Measurements from ENCODE around the gene NT5DC4.

Gene NT5DC4

DNA sequence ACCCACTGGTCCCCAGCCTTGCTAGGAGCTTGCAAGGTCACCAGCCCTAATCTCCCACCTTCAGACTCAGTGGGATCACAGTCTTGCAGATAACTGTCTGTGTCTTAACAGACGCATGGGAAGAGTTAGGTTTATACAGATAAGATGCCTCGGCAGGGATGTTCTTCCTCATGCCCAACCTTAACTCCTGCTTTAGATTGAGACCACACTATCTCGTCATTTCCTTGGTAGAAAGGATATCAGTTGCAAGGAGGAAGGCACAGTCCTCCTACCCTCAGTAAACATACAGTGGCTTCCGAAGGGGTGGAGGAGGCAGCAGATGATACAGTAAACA lies 7.2 kb downstream of the NT5DC4 start:
- DNase-seq (ENCODE audit: low read depth), result no peak
- TF ChIP-seq, protein P1, sequence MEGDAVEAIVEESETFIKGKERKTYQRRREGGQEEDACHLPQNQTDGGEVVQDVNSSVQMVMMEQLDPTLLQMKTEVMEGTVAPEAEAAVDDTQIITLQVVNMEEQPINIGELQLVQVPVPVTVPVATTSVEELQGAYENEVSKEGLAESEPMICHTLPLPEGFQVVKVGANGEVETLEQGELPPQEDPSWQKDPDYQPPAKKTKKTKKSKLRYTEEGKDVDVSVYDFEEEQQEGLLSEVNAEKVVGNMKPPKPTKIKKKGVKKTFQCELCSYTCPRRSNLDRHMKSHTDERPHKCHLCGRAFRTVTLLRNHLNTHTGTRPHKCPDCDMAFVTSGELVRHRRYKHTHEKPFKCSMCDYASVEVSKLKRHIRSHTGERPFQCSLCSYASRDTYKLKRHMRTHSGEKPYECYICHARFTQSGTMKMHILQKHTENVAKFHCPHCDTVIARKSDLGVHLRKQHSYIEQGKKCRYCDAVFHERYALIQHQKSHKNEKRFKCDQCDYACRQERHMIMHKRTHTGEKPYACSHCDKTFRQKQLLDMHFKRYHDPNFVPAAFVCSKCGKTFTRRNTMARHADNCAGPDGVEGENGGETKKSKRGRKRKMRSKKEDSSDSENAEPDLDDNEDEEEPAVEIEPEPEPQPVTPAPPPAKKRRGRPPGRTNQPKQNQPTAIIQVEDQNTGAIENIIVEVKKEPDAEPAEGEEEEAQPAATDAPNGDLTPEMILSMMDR (IDR thresholded peaks at IDR 0.05; ENCODE audit: low read length, missing control alignments), result no peak
- H3K4me3 ChIP-seq (replicated peaks; ENCODE audit: low read depth, low read length), result no peak overlapping the region

DNA sequence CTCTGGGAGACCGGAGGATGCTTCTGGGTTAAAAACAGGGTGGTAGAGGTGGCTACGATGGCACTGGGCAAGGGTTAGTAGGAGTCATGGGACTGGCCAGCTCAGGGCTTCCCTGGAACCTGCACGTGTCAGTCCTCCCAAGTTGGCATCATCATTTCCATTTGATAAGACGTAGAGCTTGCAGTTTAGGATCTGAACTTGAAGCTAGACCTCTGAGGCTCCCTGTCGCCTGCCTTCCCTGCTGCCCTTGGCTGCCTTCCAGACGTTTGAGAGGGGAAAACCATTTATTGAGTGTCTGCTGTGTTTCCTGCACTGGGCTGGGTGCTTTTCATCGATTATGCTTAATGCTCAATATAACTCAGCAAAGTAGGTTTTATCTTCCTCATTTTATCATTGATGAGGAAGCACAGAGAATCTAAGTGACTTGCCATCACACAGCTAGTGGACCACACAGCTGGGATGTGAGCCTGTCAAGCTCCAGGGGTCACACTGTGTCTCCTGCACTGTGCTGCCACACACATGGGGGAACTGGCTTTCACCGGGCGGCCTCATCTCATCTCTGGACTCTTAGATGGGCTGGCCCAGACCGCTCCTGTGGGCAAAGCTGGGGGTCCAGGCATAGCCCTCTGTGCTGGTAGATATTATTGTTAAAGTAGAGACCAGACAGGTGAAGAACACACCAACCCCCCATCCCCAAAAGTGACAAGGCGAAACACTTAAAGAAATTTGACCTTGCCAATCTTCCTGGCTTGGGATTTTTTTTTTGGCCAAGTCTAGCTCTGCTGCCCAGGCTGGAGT lies 7.8 kb downstream of the NT5DC4 start:
- TF ChIP-seq, protein P1 (IDR thresholded peaks at IDR 0.05; ENCODE audit: low read length, missing control alignments), result no peak
- no peak for DNase-seq (ENCODE audit: low read depth)
- H3K4me3 ChIP-seq (replicated peaks; ENCODE audit: low read depth, low read length), result no peak overlapping the region

DNA sequence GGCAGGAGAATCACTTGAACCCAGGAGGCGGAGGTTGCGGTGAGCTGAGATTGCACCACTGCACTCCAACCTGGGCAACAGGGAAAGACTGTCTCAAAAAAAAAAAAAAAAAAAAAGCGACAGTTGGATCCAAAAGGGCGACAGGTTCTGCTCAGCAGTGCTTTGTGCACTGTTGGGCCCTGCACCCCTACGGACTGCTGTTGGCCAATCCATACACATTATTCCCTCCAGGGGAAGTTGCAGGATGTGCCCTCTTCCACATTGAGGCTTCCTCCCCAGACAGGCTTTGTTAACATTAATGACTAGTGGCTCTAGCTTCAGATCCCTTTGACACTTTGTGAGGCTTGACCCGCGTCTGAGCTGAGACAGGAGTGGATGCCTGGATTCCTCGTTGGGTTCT lies 9.4 kb downstream of the NT5DC4 start:
- H3K4me3 ChIP-seq (replicated peaks; ENCODE audit: low read depth, low read length), result no peak overlapping the region
- no peak for DNase-seq (ENCODE audit: low read depth)
- TF ChIP-seq, protein P1 (IDR thresholded peaks at IDR 0.05; ENCODE audit: low read length, missing control alignments), result no peak

DNA sequence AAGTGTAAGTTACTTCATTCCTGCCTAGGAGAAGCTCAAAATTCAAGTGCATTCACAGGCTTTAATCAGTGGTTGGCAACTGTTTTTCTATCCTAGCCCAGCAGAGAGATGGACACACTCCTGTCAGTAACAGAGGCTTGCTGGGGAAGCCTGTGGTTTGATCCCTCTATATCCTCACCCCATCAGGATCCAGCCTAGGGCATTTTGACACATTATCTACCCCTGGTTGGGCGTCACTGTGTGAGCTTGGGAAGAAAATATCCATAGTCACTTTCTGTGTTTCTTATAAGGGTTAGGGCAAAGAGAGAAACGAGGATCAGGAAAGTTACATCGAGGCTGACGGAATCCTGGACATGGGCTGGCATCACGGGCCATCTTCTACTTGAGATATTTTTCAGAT lies 10.0 kb downstream of the NT5DC4 start:
- H3K4me3 ChIP-seq (replicated peaks; ENCODE audit: low read depth, low read length), result no peak overlapping the region
- no peak for DNase-seq (ENCODE audit: low read depth)
- TF ChIP-seq, protein P1 (IDR thresholded peaks at IDR 0.05; ENCODE audit: low read length, missing control alignments), result no peak

DNA sequence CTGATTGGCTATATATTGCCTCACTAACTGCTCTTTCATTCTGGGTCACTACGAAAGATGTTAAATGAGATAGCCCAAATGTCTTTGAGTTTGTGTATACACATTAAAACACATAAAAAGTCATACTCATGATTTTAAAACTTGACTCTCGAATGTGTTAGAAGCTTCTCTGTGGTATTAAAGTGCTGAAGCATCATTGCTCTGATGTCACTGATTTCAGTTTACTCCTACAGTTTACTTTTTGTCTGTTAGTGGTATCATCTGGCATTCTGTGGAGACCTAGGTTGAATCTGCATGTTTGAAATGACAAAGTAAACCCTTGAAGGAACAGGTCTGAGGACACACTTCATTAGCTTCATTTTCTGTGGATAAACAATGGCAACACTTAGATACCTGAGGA lies 10.7 kb downstream of the NT5DC4 start:
- DNase-seq (ENCODE audit: low read depth), result no peak
- no peak overlapping the region for H3K4me3 ChIP-seq (replicated peaks; ENCODE audit: low read depth, low read length)
- TF ChIP-seq, protein P1 (IDR thresholded peaks at IDR 0.05; ENCODE audit: low read length, missing control alignments), result no peak

DNA sequence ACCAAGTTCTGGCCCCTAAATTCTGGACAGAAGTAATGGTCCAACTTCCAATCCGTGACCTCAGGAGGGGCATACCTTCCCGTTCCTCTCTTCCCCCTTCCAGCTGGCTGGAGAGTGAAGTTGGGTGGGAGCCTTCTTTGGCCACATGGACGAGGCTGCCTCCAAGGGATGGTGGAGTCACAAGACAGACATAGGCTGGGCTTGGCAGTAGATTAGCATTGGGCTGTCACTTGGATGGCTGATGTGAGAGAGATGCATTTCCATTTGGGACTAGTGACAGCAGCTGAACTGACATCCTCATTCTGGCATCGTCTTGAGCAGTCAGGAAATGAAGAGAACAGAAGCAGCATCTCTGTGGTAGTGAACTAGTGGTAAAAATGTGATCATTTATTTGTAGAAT lies 12.6 kb downstream of the NT5DC4 start:
- H3K4me3 ChIP-seq (replicated peaks; ENCODE audit: low read depth, low read length), result no peak overlapping the region
- TF ChIP-seq, protein P1 (IDR thresholded peaks at IDR 0.05; ENCODE audit: low read length, missing control alignments), result no peak
- no peak for DNase-seq (ENCODE audit: low read depth)

DNA sequence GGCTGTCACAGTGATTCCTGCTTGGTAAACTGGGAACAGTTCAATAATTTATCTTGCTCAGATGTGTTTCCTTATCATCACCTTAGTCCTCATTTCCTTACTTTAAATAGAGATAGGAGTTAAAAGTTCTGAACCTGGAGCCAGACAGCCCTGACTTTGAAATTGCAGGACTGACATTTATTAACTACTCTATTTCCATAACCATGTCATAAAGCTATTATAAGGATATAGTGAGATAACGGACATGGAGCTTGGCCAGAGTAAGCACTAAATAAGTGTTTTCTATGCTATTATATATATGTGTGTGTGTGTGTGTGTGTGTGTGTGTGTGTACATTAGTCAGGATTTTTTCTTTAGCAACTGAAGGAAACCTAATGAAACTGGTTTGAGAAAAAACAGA lies 13.1 kb downstream of the NT5DC4 start:
- DNase-seq (ENCODE audit: low read depth), result no peak
- H3K4me3 ChIP-seq (replicated peaks; ENCODE audit: low read depth, low read length), result no peak overlapping the region
- TF ChIP-seq, protein P1 (IDR thresholded peaks at IDR 0.05; ENCODE audit: low read length, missing control alignments), result no peak
